Ovary (tissue), 9 donors: ENCODE measurements around the gene CCDC91. TPM values are rescaled to one million over a fixed set of nuclear protein-coding genes. Genes with fewer than 3 reads are reported as not detected.

Source experiments
- DNase-seq, 5 donors: peaks; one replicate each; pipeline ENCODE4 v3.0.0-alpha.2; 2019 to 2020
- H3K27ac ChIP-seq, 2 donors: fragments of 200-600 bp; one replicate each; pipeline versions ENCODE4 v1.5.1 to v1.8.0; 2019 to 2022
- H3K27me3 ChIP-seq: fragments of 200-600 bp; one replicate; pipeline ENCODE4 v1.8.0; 2022
- H3K36me3 ChIP-seq: fragments of 200-600 bp; sonication (generic); one replicate; pipeline ENCODE4 v1.5.1; 2019
- H3K4me1 ChIP-seq: one replicate; pipeline ENCODE4 v1.8.1; 2013; ENCODE audit warnings: mild to moderate bottlenecking, moderate library complexity; ENCODE audit not compliant: insufficient read depth
- H3K4me3 ChIP-seq: fragments of 200-600 bp; sonication (generic); one replicate; pipeline ENCODE4 v1.5.1; 2017
- H3K9me3 ChIP-seq, 2 donors: fragments of 200-600 bp in 1 of 2; sonication (generic) in 1 of 2; one replicate each; pipeline versions ENCODE4 v1.5.1 to v1.8.1; 2013 to 2019; ENCODE audit warnings: mild to moderate bottlenecking in 1 of 2, moderate library complexity in 1 of 2
- CTCF ChIP-seq, 3 donors: fragments of 450-650 bp in 2 of 3; fragments of 200-600 bp in 1 of 3; IDR thresholded peaks; one replicate each; pipeline versions ENCODE4 v1.5.1 to v1.8.0; 2016 to 2022; ENCODE audit warnings: antibody characterized with exemption in 3 of 3, mild to moderate bottlenecking in 1 of 3
- EP300 ChIP-seq: sonication (generic); formaldehyde crosslinking; IDR thresholded peaks from one replicate; pipeline ENCODE4 v1.6.1; 2017; ENCODE audit warnings: antibody characterized with exemption
- POLR2A ChIP-seq: fragments of 450-650 bp; IDR thresholded peaks from one replicate; pipeline ENCODE4 v1.6.1; 2017; ENCODE audit warnings: antibody characterized with exemption, mild to moderate bottlenecking, moderate library complexity
- WGBS, 3 donors: extraction: QIAGEN DNeasy Blood & Tissue Kit in 1 of 3; methylation state at CpG; one replicate each; pipeline versions ENCODE4 v1.1.5 to v1.1.7; 2013 to 2017; 5-methylcytosine and 5-hydroxymethylcytosine counted together
- intact Hi-C, 4 donors: fragments of 100-400 bp; cut with DNase I; formaldehyde crosslinking; loops; one replicate each; pipeline versions ENCODE4 v1.11.0 to v1.15.1; 2022 to 2023
- polyA plus RNA-seq, 2 donors: library from polyadenylated mRNA; stranded (reverse); fragments of 200-250 nt in 1 of 2; fragments of 350-450 nt in 1 of 2; fragmentation: Illumina TruSeq in 1 of 2; extraction: RNeasy Lipid Tissue Mini Kit (QIAGEN cat#74804) in 1 of 2; gene quantifications; one replicate each; pipeline ENCODE4 v1.2.3, GENCODE V29; 2013 to 2014
- total RNA-seq, 7 donors: library from RNA; depleted of rRNA in 2 of 7; stranded (reverse); fragments of >200 nt in 2 of 7; fragmentation: NEBNext Ultra II Directional in 3 of 7; extraction: Animal tissue kit (Norgen Biotek cat#: 25700) in 3 of 7; gene quantifications; one replicate each; pipeline versions ENCODE4 v1.1.0 to v1.2.4, GENCODE V29; 2016 to 2023
- donor health status: DM: no; HTN: no; CAD: no; lungs with moderate emphysema.
- donor health status: DM: no; HTN: no; CAD: no.
- donor health status: Bipolar disorder and iron deficiency.
- donor health status: DM: yes; HTN: yes; CAD: no.
- donor health status: DM: no; HTN: no; CAD: no.
- donor health status: DM: yes; HTN: yes; CAD: no.

Gene CCDC91
- total and polyA plus RNA-seq, 9 donors, result 15.8 to 45.7 (median 36.2) TPM

GRCh38 chr12:28176295-28176694 lies 14.0 kb upstream of the CCDC91 start:
- TF ChIP-seq POLR2A (no peak), EP300 (no peak), CTCF (IDR thresholded peaks at IDR 0.05) (no peak)
- Histone ChIP-seq H3K27ac (no peak overlapping the region), H3K4me3 (no peak overlapping the region), H3K4me1 (no peaks in the 10 kb centered on the region), H3K9me3 (no peaks in the 10 kb centered on the region), H3K36me3 (no peaks in the 10 kb centered on the region), H3K27me3 (no peaks in the 10 kb centered on the region)
- intact Hi-C loops, result no loop called here
- DNase-seq, result no peak
- 90 to 96% (median 92%) methylated on average over 3 of the region's 3 CpGs for WGBS, 3 donors

DNA sequence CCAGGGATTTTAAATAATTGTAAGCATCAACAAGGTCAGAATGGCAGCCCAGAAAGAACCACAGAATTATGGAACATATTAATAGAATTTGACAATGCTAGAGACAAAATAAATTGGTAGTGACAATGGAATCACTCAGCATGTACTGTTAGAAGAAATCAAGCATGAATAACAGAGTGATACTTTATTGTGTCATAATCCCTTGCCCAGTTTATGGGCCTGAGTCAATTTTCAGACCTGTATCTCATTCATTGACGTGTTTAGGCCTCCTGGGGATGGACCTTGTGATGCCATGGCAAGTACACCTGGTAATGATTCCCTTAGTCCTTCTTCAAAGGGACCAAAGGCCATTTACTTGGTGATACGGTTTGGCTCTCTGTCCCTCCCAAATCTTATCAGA lies 12.8 kb upstream of the CCDC91 start:
- H3K4me3 ChIP-seq, result no peak overlapping the region
- TF ChIP-seq EP300 (no peak), CTCF (IDR thresholded peaks at IDR 0.05) (no peak), POLR2A (no peak)
- no peaks in the 10 kb centered on the region for H3K36me3 ChIP-seq
- no peak overlapping the region for H3K27ac ChIP-seq
- DNase-seq, result no peak
- intact Hi-C loops, result no loop called here
- H3K9me3 ChIP-seq, result no peaks in the 10 kb centered on the region
- no peaks in the 10 kb centered on the region for H3K27me3 ChIP-seq
- WGBS, 3 donors, result 77 to 89% (median 78%) methylated on average over 2 of the region's 2 CpGs
- H3K4me1 ChIP-seq, result no peaks in the 10 kb centered on the region

GRCh38 chr12:28177905-28178304 lies 12.4 kb upstream of the CCDC91 start:
- intact Hi-C loops, result no loop called here
- no peak for TF ChIP-seq POLR2A
- no peak for TF ChIP-seq EP300
- no peak for TF ChIP-seq CTCF (IDR thresholded peaks at IDR 0.05)
- H3K4me1 ChIP-seq, result no peaks in the 10 kb centered on the region

DNA sequence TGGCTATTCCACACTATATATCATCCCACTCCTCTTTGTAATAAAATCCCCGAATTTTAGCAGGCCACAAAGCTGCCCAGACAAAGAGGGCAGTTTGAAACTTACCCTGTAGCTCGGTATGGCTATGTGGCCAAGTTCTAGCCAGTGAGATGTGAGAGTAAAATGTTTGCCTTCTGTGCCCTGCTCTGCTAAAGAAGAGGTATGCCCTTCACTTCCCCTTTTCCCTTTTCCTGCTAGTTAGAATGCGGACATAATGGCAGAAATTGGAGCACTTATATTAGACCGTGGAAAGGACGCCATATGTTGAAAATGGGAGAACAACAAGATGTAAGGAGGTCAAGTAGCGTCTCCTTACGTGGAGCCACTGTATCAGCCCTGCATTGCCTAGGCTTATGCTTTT lies 11.5 kb upstream of the CCDC91 start:
- no peaks in the 10 kb centered on the region for H3K27me3 ChIP-seq
- H3K9me3 ChIP-seq, result no peaks in the 10 kb centered on the region
- intact Hi-C loops, result no loop called here
- H3K36me3 ChIP-seq, result no peaks in the 10 kb centered on the region
- DNase-seq, result no peak
- no peaks in the 10 kb centered on the region for H3K4me1 ChIP-seq
- no peak for TF ChIP-seq CTCF (IDR thresholded peaks at IDR 0.05)
- no peak for TF ChIP-seq POLR2A
- TF ChIP-seq EP300, result no peak
- H3K4me3 ChIP-seq, result no peak overlapping the region
- 91 to 93% (median 91%) methylated on average over 7 of the region's 7 CpGs for WGBS, 3 donors
- no peak overlapping the region for H3K27ac ChIP-seq

More at GRCh38 chr12:28177905-28178304, 12.4 kb upstream of the CCDC91 start:
- H3K27ac ChIP-seq, result no peak overlapping the region
- H3K4me3 ChIP-seq, result no peak overlapping the region
- no peak for DNase-seq
- no peaks in the 10 kb centered on the region for H3K27me3 ChIP-seq
- H3K9me3 ChIP-seq, result no peaks in the 10 kb centered on the region
- H3K36me3 ChIP-seq, result no peaks in the 10 kb centered on the region

DNA sequence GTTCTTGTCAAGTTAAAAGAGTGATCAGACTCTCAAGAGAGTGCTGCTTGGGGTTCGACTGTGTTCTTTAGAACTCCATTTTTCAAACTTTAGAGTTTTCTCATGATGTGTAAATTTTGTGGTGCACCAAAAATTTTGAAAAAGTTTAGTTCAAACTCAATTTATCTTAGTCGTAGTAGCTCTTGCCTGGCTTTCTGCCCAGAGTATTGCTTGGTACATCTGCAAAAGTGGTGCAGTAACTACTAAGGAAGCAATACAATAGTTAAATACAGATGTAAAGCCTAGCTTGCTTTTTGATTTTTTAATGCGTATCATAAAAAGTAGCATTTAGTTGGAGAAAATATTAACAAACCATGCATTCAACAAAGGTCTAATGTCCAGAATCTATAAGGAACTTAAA lies 9.5 kb upstream of the CCDC91 start:
- WGBS, 3 donors, result 72 to 79% (median 72%) methylated on average over 3 of the region's 3 CpGs
- intact Hi-C loops, result no loop called here
- Histone ChIP-seq H3K4me1 (no peaks in the 10 kb centered on the region), H3K27ac (no peak overlapping the region), H3K9me3 (no peaks in the 10 kb centered on the region), H3K36me3 (no peaks in the 10 kb centered on the region), H3K4me3 (no peak overlapping the region), H3K27me3 (no peaks in the 10 kb centered on the region)
- DNase-seq, result no peak
- TF ChIP-seq EP300, result no peak
- no peak for TF ChIP-seq POLR2A
- no peak for TF ChIP-seq CTCF (IDR thresholded peaks at IDR 0.05)
